Measurements from ENCODE around the gene FAM120A. TPM values are rescaled to one million over a fixed set of nuclear protein-coding genes. Genes with fewer than 3 reads are reported as not detected.

The FAM120A gene
- total RNA-seq, 1 experiment from 2014 or later, result 70.5 TPM

DNA sequence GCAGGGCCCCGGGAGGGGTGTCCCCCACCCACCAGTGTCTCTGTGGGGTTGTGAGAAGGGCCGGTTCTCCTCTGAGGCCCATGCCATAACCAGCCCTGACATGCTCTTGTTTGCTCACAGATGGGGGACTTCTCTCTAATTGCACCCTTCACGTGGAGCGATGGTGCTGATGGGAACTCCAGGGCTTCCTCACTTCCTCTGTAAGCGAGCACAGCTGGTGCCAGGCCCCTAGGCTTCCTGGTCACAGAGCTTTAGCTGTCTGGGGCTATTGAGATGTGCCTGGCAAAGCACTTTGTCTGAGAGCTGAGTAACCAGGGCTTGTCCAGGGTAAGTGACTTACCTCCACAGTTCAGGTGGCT lies 161.3 kb downstream of the FAM120A start:
- Histone ChIP-seq H3K36me3 (ENCODE audit: control insufficient read depth, insufficient read depth, low read length) (no peaks in the 10 kb centered on the region), H3K27me3 (ENCODE audit: control insufficient read depth, insufficient read depth, low read length) (no peaks in the 10 kb centered on the region), H3K4me3 (ENCODE audit: low read depth in 2 of 2, low read length in 2 of 2) (no peak overlapping the region), H3K4me1 (ENCODE audit: control insufficient read depth, insufficient read depth, low read length) (no peaks in the 10 kb centered on the region), H3K27ac (ENCODE audit: low read length) (no peak overlapping the region), H3K9me3 (ENCODE audit: control insufficient read depth, insufficient read depth, low read depth, low read length) (no peaks in the 10 kb centered on the region)
- intact Hi-C loops (cut with micrococcal nuclease; ENCODE audit: unreplicated experiment) (no loop called here), in situ Hi-C loops (cut with HindIII; ENCODE audit: low pct_unique_long_range_greater_than_20kb, low sequenced_read_pairs) (no loop called here)
- POLR2A ChIA-PET, result no interaction called here
- no TSS peak for BruUV-seq (replicated peaks)
- DNase-seq (ENCODE audit: low read depth, low spot score), result no peak
- no peak for ATAC-seq
- CTCF ChIA-PET, result no interaction called here
- TF ChIP-seq TCF7L2 (IDR thresholded peaks at IDR 0.05; ENCODE audit: low read depth, low read length) (no peak), POLR2AphosphoS5 (IDR thresholded peaks at IDR 0.05; ENCODE audit: low read depth, low read length) (no peak), SIN3A (IDR thresholded peaks at IDR 0.05; ENCODE audit: borderline replicate concordance, insufficient read depth, low read depth, low read length) (no peak)
- TF ChIP-seq, protein P1, sequence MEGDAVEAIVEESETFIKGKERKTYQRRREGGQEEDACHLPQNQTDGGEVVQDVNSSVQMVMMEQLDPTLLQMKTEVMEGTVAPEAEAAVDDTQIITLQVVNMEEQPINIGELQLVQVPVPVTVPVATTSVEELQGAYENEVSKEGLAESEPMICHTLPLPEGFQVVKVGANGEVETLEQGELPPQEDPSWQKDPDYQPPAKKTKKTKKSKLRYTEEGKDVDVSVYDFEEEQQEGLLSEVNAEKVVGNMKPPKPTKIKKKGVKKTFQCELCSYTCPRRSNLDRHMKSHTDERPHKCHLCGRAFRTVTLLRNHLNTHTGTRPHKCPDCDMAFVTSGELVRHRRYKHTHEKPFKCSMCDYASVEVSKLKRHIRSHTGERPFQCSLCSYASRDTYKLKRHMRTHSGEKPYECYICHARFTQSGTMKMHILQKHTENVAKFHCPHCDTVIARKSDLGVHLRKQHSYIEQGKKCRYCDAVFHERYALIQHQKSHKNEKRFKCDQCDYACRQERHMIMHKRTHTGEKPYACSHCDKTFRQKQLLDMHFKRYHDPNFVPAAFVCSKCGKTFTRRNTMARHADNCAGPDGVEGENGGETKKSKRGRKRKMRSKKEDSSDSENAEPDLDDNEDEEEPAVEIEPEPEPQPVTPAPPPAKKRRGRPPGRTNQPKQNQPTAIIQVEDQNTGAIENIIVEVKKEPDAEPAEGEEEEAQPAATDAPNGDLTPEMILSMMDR (IDR thresholded peaks at IDR 0.05), result no peak
- TF ChIP-seq, protein P2, sequence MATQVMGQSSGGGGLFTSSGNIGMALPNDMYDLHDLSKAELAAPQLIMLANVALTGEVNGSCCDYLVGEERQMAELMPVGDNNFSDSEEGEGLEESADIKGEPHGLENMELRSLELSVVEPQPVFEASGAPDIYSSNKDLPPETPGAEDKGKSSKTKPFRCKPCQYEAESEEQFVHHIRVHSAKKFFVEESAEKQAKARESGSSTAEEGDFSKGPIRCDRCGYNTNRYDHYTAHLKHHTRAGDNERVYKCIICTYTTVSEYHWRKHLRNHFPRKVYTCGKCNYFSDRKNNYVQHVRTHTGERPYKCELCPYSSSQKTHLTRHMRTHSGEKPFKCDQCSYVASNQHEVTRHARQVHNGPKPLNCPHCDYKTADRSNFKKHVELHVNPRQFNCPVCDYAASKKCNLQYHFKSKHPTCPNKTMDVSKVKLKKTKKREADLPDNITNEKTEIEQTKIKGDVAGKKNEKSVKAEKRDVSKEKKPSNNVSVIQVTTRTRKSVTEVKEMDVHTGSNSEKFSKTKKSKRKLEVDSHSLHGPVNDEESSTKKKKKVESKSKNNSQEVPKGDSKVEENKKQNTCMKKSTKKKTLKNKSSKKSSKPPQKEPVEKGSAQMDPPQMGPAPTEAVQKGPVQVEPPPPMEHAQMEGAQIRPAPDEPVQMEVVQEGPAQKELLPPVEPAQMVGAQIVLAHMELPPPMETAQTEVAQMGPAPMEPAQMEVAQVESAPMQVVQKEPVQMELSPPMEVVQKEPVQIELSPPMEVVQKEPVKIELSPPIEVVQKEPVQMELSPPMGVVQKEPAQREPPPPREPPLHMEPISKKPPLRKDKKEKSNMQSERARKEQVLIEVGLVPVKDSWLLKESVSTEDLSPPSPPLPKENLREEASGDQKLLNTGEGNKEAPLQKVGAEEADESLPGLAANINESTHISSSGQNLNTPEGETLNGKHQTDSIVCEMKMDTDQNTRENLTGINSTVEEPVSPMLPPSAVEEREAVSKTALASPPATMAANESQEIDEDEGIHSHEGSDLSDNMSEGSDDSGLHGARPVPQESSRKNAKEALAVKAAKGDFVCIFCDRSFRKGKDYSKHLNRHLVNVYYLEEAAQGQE (IDR thresholded peaks at IDR 0.05; ENCODE audit: insufficient read depth in 1 of 2, low read depth in 2 of 2, low read length in 1 of 2), result no peak

DNA sequence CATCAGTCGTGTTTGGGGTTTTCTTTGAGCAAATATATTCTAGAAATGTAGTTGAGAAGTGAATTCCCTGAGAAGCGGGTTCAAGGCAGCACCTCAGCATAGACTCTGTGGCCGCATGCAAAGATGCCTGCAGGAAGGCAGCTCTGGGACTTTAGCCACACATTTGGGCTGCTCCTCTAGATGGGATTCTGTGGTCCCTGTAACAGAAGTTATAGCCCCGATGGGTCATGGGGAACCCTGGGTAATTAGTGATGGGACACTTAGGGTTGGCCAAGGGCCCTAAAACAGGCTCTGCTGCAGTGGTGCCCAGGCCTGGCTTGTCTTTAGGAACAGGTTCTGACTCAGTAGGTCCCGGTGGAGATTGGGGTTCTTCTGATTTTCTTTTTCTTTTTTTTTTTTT lies 161.7 kb downstream of the FAM120A start:
- DNase-seq (ENCODE audit: low read depth, low spot score) (no peak), ATAC-seq (no peak)
- Histone ChIP-seq H3K4me3 (ENCODE audit: low read depth in 2 of 2, low read length in 2 of 2) (no peak overlapping the region), H3K27me3 (ENCODE audit: control insufficient read depth, insufficient read depth, low read length) (no peaks in the 10 kb centered on the region), H3K4me1 (ENCODE audit: control insufficient read depth, insufficient read depth, low read length) (no peaks in the 10 kb centered on the region), H3K36me3 (ENCODE audit: control insufficient read depth, insufficient read depth, low read length) (no peaks in the 10 kb centered on the region), H3K27ac (ENCODE audit: low read length) (no peak overlapping the region), H3K9me3 (ENCODE audit: control insufficient read depth, insufficient read depth, low read depth, low read length) (no peaks in the 10 kb centered on the region)
- intact Hi-C loops (cut with micrococcal nuclease; ENCODE audit: unreplicated experiment) (no loop called here), in situ Hi-C loops (cut with HindIII; ENCODE audit: low pct_unique_long_range_greater_than_20kb, low sequenced_read_pairs) (no loop called here)
- BruUV-seq (replicated peaks), result no TSS peak
- ChIA-PET POLR2A (no interaction called here), CTCF (no interaction called here)
- TF ChIP-seq TCF7L2 (IDR thresholded peaks at IDR 0.05; ENCODE audit: low read depth, low read length), result no peak
- no peak for TF ChIP-seq POLR2AphosphoS5 (IDR thresholded peaks at IDR 0.05; ENCODE audit: low read depth, low read length)
- TF ChIP-seq, protein P1 (IDR thresholded peaks at IDR 0.05), result no peak
- TF ChIP-seq, protein P2 (IDR thresholded peaks at IDR 0.05; ENCODE audit: insufficient read depth in 1 of 2, low read depth in 2 of 2, low read length in 1 of 2), result no peak
- no peak for TF ChIP-seq SIN3A (IDR thresholded peaks at IDR 0.05; ENCODE audit: borderline replicate concordance, insufficient read depth, low read depth, low read length)
